SU-DHL-6 (cell line): ENCODE results near the gene ORMDL2.

Experiments used
- EZH2phosphoT487 ChIP-seq: fragments of 200-600 bp; sonication (generic), shearing (Covaris generic); conservative IDR thresholded peaks from 2 replicates; pipeline ENCODE4 v1.6.1; 2018; ENCODE audit warnings: mild to moderate bottlenecking, antibody characterized with exemption, low read length, moderate library complexity, mixed read lengths
- TF ChIP-seq, protein P1 (sequence below): fragments of 200-600 bp; sonication (generic); IDR thresholded peaks from one replicate; pipeline ENCODE4 v1.5.1; 2017; ENCODE audit warnings: antibody characterized with exemption, mild to moderate bottlenecking, low read length, moderate library complexity; ENCODE audit not compliant: insufficient read depth, poor library complexity, severe bottlenecking

- TF ChIP-seq, protein P1, sequence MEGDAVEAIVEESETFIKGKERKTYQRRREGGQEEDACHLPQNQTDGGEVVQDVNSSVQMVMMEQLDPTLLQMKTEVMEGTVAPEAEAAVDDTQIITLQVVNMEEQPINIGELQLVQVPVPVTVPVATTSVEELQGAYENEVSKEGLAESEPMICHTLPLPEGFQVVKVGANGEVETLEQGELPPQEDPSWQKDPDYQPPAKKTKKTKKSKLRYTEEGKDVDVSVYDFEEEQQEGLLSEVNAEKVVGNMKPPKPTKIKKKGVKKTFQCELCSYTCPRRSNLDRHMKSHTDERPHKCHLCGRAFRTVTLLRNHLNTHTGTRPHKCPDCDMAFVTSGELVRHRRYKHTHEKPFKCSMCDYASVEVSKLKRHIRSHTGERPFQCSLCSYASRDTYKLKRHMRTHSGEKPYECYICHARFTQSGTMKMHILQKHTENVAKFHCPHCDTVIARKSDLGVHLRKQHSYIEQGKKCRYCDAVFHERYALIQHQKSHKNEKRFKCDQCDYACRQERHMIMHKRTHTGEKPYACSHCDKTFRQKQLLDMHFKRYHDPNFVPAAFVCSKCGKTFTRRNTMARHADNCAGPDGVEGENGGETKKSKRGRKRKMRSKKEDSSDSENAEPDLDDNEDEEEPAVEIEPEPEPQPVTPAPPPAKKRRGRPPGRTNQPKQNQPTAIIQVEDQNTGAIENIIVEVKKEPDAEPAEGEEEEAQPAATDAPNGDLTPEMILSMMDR = no peak
- no peak for TF ChIP-seq EZH2phosphoT487
These were observed 27.9 kb upstream of the ORMDL2 start for GRCh38 chr12:55789893-55790292.
